KOPT-K1 (cell line): ENCODE measurements around the gene PLBD2.

Experiments used
- H3K27ac ChIP-seq: fragments of 200-600 bp; sonication (generic); 2 replicates; pipeline ENCODE4 v1.5.1; 2016; ENCODE audit warnings: antibody characterized with exemption, mild to moderate bottlenecking, low read depth, low read length; ENCODE audit not compliant: poor library complexity, severe bottlenecking
- H3K36me3 ChIP-seq: fragments of 200-600 bp; sonication (generic); 2 replicates; pipeline ENCODE4 v1.5.1; 2017; ENCODE audit warnings: antibody characterized with exemption, mild to moderate bottlenecking, low read length, moderate library complexity; ENCODE audit not compliant: insufficient read depth
- H3K9me3 ChIP-seq: fragments of 200-600 bp; sonication (generic); 2 replicates; pipeline ENCODE4 v1.5.1; 2017; ENCODE audit warnings: antibody characterized with exemption, low read length, mild to moderate bottlenecking; ENCODE audit not compliant: insufficient read depth, poor library complexity, severe bottlenecking

The PLBD2 gene

GRCh38 chr12:113372371-113372770 is 14.0 kb downstream of the PLBD2 start:
- Histone ChIP-seq H3K36me3 (no peaks in the 10 kb centered on the region), H3K27ac (no peak overlapping the region), H3K9me3 (no peaks in the 10 kb centered on the region)

GRCh38 chr12:113373440-113373839 is 15.1 kb downstream of the PLBD2 start:
- H3K9me3 ChIP-seq: no peaks in the 10 kb centered on the region
- H3K27ac ChIP-seq: no peak overlapping the region
- H3K36me3 ChIP-seq: no peaks in the 10 kb centered on the region

GRCh38 chr12:113373969-113374368 is 15.6 kb downstream of the PLBD2 start:
- Histone ChIP-seq H3K9me3 (no peaks in the 10 kb centered on the region), H3K36me3 (no peaks in the 10 kb centered on the region)

DNA sequence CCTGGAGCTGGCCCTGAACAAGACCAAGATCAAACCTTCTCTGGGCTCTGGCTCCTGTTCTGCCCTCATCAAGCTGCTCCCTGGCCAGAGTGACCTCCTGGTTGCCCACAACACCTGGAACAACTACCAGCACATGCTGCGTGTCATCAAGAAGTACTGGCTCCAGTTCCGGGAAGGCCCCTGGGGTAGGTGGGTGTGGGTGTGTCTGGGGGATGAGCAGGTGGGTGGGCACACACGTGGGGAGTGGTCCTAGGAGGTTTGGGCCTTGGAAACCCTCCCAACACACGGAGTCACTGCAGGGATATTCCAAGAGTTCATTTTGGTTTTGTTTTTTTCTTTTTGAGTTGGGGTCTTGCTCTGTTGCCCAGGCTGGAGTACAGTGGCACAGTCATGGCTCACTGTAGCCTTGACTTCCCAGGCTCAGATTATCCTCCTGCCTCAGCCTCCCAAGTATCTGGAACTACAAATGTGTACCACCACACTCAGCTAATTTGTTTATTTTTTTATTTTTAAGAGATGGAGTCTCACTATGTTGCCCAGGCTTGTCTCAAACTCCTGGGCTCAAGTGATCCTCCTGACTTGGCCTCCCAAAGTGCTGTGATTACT is 16.5 kb downstream of the PLBD2 start:
- Histone ChIP-seq H3K36me3 (no peaks in the 10 kb centered on the region), H3K27ac (no peak overlapping the region), H3K9me3 (no peaks in the 10 kb centered on the region)

More at GRCh38 chr12:113373969-113374368, 15.6 kb downstream of the PLBD2 start:
- H3K27ac ChIP-seq: no peak overlapping the region

DNA sequence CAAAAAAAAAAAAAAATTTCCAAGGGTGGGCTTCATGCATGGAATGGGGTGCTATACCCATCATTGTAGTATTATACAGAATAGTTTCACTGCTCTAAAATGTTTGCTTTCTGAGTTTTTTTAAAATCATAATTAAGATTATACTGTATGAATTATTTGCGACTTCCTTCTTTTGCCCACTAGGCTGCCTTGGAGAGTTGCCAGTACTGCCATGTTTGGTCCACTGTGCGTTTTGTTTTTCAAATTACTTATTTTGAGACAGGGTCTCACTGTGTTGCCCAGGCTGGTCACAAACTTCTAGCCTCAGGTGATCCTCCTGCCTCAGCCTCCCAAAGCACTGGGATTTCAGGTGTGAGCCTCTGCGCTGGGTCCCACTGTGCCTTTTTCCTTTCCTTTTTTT is 19.9 kb downstream of the PLBD2 start:
- H3K27ac ChIP-seq: no peak overlapping the region
- no peaks in the 10 kb centered on the region for H3K36me3 ChIP-seq
- H3K9me3 ChIP-seq: no peaks in the 10 kb centered on the region

DNA sequence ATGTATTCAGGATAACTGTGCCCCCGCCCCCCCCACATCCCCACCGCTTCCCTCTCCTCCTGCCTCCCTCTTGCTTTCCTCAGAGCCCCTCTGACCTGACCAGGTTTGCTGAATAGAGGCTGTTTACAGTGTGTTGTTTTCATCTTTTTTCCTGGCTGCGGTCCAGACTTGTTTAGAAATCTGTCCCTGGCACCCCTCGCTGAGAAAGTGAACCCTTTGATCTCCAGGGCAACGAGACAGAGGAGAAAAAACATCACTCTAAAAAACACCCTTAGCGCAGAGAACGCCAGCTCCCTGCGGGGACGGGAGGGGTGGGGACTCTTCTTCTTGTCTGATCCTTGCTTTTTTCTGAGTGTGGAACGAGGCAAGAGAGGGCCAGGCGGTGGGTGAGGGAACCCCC is 22.8 kb downstream of the PLBD2 start:
- no peaks in the 10 kb centered on the region for H3K36me3 ChIP-seq
- no peaks in the 10 kb centered on the region for H3K9me3 ChIP-seq
- no peak overlapping the region for H3K27ac ChIP-seq

DNA sequence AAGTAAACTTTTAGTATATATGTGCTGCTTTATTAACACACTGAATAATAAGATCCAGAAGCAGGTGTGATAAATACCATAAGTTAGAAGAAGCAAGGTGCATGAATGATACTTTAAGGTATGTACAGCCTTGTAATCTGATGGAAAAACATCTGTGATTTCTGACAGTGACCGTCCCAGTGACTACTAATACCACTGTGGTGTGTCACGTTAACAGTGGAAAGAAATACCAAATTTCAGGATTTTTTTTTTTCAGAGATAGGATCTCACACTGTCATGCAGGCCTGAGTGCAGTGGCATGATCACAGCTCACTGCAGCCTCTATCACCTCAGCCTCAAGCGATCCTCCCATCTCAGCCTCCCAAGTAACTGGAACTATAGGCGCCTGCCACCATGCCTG is 23.8 kb downstream of the PLBD2 start:
- no peak overlapping the region for H3K27ac ChIP-seq
- no peaks in the 10 kb centered on the region for H3K36me3 ChIP-seq
- no peaks in the 10 kb centered on the region for H3K9me3 ChIP-seq

DNA sequence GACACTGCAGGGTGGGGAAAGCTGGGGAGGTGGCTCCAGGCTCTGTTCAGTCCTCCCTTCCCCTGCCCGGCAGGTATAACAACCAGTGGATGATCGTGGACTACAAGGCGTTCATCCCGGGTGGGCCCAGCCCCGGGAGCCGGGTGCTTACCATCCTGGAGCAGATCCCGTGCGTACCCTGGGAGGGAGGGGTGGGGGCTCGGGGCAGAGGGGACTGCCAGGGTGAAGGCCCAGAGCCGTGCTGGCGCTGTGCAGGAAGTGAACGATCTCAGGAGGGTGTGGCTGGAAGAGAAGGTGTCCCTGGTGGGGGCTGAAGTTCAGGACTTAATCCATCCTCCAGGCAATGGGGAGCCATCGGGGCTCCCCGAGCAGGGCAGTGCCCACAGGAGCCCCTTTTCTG is 26.4 kb downstream of the PLBD2 start:
- Histone ChIP-seq H3K9me3 (no peaks in the 10 kb centered on the region), H3K36me3 (no peaks in the 10 kb centered on the region), H3K27ac (no peak overlapping the region)

DNA sequence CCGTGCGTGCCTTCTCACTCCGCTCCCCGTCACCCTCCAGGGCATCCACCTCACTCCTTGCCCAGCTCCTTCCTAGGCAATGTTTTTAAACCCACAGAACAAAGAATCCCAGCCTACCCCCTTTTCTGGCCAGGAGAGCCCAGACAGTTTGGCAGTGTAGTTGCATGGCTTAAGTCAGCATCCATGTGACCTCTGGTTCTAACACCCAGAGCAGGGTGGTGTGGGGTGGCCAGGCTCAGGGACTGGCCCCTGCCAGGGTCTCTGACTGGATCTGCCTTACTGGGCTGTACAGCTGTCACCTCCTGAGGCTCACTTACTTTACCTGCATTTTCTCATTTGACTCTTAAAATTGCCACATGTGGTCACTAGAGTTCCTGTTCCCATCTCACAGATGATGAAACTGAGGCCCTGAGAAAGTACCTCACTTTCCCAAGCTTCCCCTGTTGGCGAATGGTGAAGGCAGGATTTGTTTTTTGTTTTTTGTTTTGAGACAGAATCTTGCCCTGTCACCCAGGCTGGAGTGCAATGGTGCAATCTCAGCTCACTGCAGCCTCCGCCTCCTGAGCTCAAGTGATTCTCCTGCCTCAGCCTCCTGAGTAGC is 27.0 kb downstream of the PLBD2 start:
- Histone ChIP-seq H3K27ac (no peak overlapping the region), H3K9me3 (no peaks in the 10 kb centered on the region), H3K36me3 (no peaks in the 10 kb centered on the region)

DNA sequence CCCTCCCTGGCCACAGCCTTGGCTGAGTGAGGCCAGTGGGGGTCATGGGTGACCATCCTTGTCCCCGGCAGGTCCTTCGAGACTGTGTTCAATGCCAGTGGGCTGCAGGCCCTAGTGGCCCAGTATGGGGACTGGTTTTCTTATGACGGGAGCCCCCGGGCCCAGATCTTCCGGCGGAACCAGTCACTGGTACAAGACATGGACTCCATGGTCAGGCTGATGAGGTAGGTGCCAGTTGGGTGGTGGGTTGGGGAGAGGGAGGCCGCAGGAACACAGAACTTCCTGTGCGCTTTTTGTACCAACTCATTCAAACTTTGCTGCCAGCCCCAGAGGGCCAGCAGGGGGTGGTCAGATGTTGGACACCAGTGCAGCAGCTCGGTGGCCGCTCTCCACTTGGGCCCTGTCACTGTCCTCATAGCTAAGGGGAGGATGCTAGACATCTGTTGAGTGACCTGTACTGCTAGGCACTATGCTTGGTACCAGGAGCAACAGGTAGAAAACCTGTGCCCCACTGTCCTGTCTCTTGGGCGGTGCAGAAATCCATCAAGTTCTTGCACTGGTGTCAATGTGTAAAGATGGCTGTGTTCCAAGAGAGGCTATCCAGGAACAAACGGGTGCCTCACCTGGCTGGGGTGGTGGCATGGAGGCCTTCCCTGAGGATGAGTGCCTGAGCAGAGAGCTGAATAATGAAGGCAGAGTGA is 28.6 kb downstream of the PLBD2 start:
- H3K9me3 ChIP-seq: no peaks in the 10 kb centered on the region
- no peaks in the 10 kb centered on the region for H3K36me3 ChIP-seq
- no peak overlapping the region for H3K27ac ChIP-seq

GRCh38 chr12:113387631-113388030 is 29.2 kb downstream of the PLBD2 start:
- Histone ChIP-seq H3K27ac (no peak overlapping the region), H3K36me3 (no peaks in the 10 kb centered on the region)

GRCh38 chr12:113388351-113388750 is 30.0 kb downstream of the PLBD2 start:
- no peaks in the 10 kb centered on the region for H3K9me3 ChIP-seq
- no peaks in the 10 kb centered on the region for H3K36me3 ChIP-seq
- no peak overlapping the region for H3K27ac ChIP-seq

More at GRCh38 chr12:113387631-113388030, 29.2 kb downstream of the PLBD2 start:
- no peaks in the 10 kb centered on the region for H3K9me3 ChIP-seq

DNA sequence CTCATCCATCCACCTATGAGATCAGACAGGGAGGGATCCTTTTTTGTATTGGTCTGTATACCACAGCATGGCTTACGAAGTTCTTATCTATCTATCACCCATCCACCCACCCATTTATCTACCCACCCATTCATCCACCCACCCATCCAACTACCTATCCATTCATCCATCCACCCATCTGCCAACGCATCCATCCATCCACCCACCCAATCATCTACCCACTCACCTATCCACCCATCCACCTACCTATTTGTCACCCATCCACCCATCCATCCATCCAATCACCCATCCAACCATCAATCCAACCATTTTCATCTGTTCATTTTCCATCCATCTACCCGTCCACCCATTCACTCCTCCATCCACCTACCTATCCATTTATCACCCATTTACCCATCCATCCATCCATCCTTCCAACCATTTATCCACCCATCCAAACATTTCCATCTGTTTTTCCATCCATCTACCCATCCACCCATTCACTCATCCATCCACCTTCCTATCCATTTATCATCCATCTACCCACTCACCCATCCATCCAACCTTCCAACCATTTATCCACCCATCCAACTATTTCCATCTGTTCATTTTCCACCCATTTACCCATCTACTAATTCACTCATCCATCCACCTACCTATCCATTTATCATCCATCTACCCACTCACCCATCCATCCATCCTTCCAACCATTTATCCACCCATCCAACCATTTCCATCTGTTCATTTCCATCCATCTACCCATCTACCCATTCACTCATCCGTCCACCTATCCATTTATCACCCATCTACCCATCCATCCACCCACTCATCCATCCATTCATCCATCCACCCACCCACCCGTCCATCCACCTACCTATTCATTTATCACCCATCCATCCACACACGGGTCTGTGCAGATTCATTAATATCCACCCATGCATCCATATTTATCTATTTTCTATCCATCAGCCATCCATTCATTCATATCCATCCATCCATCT is 32.0 kb downstream of the PLBD2 start:
- Histone ChIP-seq H3K36me3 (no peaks in the 10 kb centered on the region), H3K9me3 (no peaks in the 10 kb centered on the region), H3K27ac (no peak overlapping the region)

GRCh38 chr12:113391145-113391544 is 32.8 kb downstream of the PLBD2 start:
- Histone ChIP-seq H3K27ac (no peak overlapping the region), H3K36me3 (no peaks in the 10 kb centered on the region), H3K9me3 (no peaks in the 10 kb centered on the region)
